ENCODE results near the gene GGNBP2.
A peak's percentile ranks its signal among the peaks of the same experiment; 100 is the strongest.

GGNBP2 gene

DNA sequence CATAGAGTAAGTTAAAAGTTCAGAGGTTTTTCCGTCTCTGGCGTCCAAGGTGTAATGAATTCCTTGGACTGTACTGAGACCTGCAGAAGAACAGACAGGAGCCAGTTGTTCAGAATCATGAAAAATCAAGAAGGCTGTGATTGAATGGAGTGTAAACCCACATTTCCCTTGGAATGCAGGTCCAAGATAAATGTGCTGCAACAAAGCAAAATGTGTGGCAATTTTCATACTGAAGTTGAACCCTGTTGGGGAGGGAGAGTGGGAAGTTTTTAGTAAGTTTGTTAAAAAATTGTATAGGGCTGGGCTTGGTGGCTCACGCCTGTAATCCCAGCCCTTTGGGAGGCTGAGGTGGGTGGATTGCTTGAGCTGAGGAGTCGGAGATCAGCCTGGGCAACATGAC, 21.4 kb downstream of the GGNBP2 start:
- no peak for DNase-seq

DNA sequence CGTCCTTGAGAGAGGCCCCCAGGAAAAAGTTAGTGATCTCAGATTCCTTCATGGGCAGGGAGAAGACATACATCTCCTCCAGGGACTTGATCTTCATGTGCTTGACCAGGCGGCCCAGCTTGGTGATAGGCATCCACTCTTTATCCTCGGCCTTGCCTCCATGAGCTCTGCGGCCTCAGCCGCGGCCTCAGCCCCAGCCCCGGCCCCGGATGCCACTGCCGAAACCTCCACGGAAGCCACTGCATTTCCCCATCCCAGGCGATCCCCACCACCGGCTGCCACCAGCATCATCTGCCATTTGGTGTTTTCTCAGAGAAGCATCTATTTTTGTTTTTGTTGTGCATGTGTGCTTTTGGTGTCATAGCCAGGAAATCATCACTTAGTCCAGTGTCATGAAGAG, 30.3 kb downstream of the GGNBP2 start:
- DNase-seq = no peak

DNA sequence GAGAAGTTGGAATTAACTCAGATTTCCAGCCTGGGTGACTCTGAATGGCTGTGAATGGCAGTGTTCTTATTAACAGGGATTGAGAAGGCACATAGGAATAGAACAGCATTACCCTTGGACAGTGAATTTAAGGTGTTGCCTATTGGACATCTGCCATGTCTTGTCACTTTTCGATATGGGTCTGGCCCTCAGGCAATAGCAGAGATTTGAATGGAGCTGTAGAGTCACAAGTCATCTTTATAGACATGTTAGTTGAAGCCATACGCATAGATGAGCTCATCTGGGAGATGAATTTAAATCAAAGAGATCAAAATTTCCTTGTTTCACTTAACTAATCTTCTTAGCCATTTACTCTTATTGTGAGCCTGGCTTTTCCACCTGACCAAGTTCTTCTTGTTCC, 32.1 kb downstream of the GGNBP2 start:
- DNase-seq = no peak

- DNase-seq = no peak
Measured at GRCh38 chr17:36578671-36579070, 34.0 kb downstream of the GGNBP2 start.

DNA sequence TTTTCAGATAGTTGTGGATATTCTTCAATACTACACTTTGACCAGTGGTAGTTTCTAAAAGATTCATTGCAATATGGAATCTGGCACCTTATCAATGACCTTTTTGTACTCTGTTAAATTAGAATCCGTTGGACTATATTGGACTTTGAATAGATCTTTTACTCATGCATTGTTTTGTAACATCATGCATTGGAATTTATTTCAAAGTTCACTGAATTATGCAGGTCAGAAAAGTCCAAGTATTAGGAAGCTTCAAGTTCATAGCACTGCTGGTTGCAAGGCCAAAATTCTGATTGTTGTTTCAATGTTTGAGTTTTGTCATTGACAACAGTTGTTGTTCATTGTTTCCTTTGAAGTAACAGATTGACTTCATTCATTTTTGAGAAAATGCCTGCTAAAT, 39.1 kb downstream of the GGNBP2 start:
- no peak for DNase-seq

DNA sequence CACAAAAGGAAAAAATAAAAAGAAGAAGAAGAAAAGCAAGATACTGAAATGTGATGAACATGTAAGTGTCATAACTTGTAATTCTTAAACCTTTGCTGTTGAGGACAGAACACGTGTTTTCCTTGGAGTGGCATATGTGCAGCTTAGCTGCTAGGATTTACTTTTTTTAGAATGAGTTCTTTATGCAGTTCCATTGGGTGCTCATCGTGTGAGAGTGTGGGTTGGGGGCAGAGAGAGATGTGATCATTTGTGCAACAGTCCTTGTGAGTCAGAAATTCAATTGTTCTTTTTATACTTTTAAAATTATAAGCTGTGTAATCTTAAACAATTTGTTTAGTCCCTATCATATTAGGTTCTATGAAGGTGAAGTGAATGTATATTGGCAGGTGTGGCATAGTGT, 41.4 kb downstream of the GGNBP2 start:
- no peak for DNase-seq

DNA sequence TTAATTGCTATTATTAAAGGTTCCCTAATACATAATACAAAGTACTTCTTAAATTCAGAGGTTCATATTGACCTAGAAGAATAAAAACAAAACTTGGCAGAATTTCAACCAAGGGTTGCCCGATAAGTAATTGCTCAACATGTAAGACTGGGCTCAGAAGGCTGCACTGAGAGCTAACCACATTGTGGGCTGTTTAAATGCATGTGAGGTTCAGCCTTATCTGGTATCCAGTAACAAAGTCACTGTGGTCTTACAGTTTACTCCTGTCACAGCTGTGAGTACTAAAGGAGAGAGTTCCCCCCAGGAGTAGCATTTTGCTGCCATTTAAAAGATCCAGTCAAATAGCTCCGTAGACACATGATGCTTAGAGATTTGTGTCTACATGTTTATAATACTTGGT, 45.4 kb downstream of the GGNBP2 start:
- DNase-seq = no peak

DNA sequence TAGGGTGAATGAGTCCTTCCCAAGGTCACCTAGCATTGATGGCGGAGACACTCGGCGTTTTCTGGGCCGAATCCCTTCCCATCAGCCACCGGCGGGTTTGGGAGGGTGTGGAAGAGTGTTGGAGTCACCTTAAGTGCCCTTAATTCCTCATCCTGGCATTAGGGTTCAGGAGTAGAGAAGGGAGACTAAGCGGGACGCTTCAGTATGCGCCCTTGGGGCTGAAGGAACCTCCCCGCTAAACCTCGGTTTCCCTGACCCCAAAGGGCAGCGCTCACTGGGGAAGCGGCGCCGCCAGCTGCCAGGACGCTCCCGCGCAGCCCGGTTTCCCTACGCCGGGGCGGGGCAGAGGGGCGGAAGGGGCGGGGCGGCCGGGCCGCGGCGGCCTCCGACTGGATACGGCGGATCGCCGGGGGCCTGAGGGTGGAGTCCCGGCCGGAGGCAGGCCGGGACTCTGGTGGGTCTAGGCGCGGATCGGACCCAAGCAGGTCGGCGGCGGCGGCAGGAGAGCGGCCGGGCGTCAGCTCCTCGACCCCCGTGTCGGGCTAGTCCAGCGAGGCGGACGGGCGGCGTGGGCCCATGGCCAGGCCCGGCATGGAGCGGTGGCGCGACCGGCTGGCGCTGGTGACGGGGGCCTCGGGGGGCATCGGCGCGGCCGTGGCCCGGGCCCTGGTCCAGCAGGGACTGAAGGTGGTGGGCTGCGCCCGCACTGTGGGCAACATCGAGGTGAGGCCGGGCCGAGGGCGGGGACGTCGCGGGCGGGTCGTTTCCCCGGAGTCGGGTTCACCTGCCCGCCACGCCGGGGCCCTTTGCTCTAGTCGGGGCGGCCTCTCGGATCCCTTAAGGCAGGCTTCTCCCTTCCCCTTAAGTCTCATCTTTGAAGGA, 47.0 kb downstream of the GGNBP2 start, which contains the start of gene DHRS11:
Gene DHRS11, plus strand, starts transcription at position 446 of the 882 bp plus-strand sequence. Its CDS starts 131 bp downstream, at position 577.
- peak; percentile 32 for DNase-seq

GRCh38 chr17:36592316-36592715, 47.6 kb downstream of the GGNBP2 start:
- no peak for DNase-seq

GRCh38 chr17:36592716-36593321, 48.1 kb downstream of the GGNBP2 start:
- no peak for DNase-seq

GRCh38 chr17:36593656-36594316, 49.1 kb downstream of the GGNBP2 start:
- no peak for DNase-seq

GRCh38 chr17:36594626-36595401, 50.1 kb downstream of the GGNBP2 start:
- DNase-seq = no peak

DNA sequence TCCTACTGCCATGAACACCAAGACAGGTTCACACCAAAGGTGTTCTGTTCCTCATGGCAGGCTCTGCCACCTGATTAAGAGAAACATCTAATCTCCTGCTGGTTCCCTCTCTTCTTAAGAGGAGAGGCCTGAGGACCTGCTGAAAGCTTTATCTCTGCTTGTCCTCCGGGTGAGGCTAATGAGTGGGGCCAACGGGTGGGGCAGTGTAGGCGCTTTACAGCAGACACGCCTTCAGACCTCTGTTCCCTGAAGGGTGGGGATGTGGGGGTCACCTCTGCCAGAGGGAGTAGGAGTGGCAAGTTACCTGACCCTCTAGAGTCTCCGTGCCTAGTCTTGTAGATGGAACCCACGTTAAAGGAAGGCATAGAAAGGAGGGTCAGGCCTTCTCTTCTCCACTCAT, 52.5 kb downstream of the GGNBP2 start:
- DNase-seq = no peak

DNA sequence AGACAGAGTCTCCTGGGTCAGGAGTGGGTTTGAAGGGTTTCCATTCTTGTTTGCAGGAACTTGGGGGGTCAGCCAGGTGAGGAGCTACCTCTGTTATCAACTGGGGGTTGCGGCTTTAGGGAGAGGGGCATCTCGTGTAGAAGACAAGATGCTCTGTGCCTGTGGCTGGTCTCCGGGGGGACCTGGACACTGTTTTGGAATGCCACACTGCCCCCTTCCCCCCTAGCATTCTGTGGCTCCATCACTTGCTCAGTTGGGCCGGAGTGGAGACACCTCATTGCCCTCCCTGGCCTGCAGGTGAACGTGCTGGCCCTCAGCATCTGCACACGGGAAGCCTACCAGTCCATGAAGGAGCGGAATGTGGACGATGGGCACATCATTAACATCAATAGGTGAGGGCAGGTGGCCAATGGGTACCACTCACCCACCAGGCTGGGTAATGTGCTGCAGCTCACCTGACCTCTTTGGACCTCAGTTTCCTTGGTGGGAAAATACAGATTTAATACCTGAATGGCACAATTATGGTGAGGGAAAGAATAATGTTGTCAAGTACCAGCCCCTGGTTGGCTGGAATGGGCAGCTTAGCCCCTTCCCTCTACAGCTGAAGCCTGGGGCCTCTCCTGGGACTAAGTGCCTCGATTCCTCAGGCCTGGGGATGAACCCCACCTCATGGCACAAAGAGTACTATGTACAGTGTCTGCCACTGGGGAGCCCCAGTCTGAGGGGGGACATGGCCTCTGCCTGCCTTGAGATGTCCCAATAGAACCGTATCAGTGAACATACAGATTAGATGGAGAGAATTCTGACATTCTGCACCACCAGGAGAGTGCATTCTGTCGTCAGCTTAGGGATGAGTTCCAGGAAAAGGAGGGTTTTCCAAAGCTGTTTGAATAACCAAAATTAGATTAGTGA, 53.4 kb downstream of the GGNBP2 start:
- no peak for DNase-seq

DNA sequence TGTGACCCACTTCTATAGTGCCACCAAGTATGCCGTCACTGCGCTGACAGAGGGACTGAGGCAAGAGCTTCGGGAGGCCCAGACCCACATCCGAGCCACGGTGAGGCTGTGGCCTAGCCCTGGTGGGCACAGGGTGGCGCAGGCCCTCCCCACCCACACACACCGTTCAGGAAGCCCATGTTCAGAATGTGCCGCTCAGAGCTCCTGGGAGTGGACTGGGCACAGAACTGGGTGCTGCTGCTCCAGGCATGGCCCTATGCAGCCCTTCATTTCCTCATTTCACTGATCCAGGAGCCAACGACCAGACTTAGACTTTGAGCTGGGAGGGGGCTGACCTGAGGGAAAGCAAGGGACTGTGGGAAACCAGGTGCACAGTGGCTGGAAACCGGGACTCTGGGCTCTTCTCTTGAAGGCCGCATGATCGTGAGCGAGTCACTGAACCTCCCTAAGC, 54.3 kb downstream of the GGNBP2 start:
- no peak for DNase-seq

DNA sequence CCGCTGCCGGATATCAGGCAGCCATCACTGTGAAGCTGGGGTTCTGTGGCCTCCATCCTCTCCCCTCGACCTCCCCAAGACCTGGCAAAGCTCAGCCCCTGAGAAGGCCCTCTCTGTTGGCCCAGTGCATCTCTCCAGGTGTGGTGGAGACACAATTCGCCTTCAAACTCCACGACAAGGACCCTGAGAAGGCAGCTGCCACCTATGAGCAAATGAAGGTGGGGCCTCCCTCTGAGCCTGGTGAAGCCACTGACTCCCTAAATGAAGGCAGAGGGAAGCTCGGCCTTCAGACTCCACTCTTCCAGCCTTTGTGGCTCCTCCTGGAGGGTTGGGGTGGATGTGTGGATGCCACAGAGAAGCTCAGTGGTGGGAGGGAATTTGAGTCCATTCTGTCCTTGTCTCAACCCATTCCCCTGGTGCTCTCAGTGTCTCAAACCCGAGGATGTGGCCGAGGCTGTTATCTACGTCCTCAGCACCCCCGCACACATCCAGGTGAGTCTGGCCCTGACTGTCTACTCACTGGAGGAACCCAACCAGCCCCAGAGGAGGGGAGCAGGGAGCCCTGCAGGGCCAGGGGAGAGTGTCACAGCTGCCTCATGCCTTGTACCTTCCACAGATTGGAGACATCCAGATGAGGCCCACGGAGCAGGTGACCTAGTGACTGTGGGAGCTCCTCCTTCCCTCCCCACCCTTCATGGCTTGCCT, 55.0 kb downstream of the GGNBP2 start:
- no peak for DNase-seq

- no peak for DNase-seq
Measured at GRCh38 chr17:36600465-36600864, 55.7 kb downstream of the GGNBP2 start.

GRCh38 chr17:36600936-36601302, 56.2 kb downstream of the GGNBP2 start:
- no peak for DNase-seq

GRCh38 chr17:36601303-36602029, 56.7 kb downstream of the GGNBP2 start, which contains the start of gene MRM1:
Gene MRM1, plus strand, starts transcription at chr17:36601583. Its CDS starts 228 bp downstream, at chr17:36601811.
- DNase-seq = peak; percentile 74

- DNase-seq = no peak
Measured at GRCh38 chr17:36602030-36602748, 57.5 kb downstream of the GGNBP2 start.

All from NCI-H1694 (cell line).